Activated CD4-positive, alpha-beta memory T cell treated with anti-CD3 and anti-CD28 coated beads, Interleukin-2, amount 10 ng/mL, durations not matched to agents 7 days and 5 days (primary cell): ENCODE data around the gene USP5. TPM values are rescaled to one million over a fixed set of nuclear protein-coding genes. Genes with fewer than 3 reads are reported as not detected.
"Not testable (repeated sequence)": the region's sequence is repeated elsewhere in the genome, so short reads cannot be mapped to it uniquely, and the experiment has no call there.

Experiments used
- CTCF ChIA-PET: fragments of 350-600 bp; sonication (Branson Sonifier 250); formaldehyde crosslinking; loops from one replicate; lab custom pipeline; 2021; ENCODE audit warnings: antibody characterized with exemption, inconsistent platforms; lab: Charles Lee
- POLR2A ChIA-PET: fragments of 350-600 bp; sonication (Branson Sonifier 250); formaldehyde crosslinking; loops from one replicate; lab custom pipeline; 2021; ENCODE audit warnings: antibody characterized with exemption; lab: Charles Lee
- DNase-seq: peaks from one replicate; pipeline ENCODE4 v3.0.0-alpha.2; 2020
- H3K27ac Mint-ChIP-seq: one replicate; pipeline ENCODE4 v1.8.0; 2021; ENCODE audit warnings: mild to moderate bottlenecking, mixed read lengths
- H3K27me3 Mint-ChIP-seq: one replicate; pipeline ENCODE4 v1.8.0; 2021; ENCODE audit warnings: mixed read lengths
- H3K36me3 Mint-ChIP-seq: one replicate; pipeline ENCODE4 v1.8.0; 2021; ENCODE audit warnings: low read depth, mixed read lengths
- H3K4me1 Mint-ChIP-seq: one replicate; pipeline ENCODE4 v1.8.0; 2021; ENCODE audit warnings: mixed read lengths
- H3K4me3 Mint-ChIP-seq: one replicate; pipeline ENCODE4 v1.8.0; 2021; ENCODE audit warnings: mild to moderate bottlenecking, mixed read lengths
- H3K9me3 Mint-ChIP-seq: one replicate; pipeline ENCODE4 v1.8.0; 2021; ENCODE audit warnings: mixed read lengths
- total RNA-seq, 2 experiments: library from RNA; stranded (reverse); gene quantifications; one replicate each; pipeline ENCODE4 v1.2.3, GENCODE V29; 2021

USP5 gene
- total RNA-seq, 2 experiments from 2014 or later = 91.4 to 109 TPM

- no peaks in the 10 kb centered on the region for H3K27me3 Mint-ChIP-seq
- H3K9me3 Mint-ChIP-seq = no peaks in the 10 kb centered on the region
- no peak for DNase-seq
- no peak overlapping the region for H3K4me3 Mint-ChIP-seq
- no peak overlapping the region for H3K27ac Mint-ChIP-seq
- peaks cover 68% of the 10 kb centered on the region for H3K36me3 Mint-ChIP-seq
- no peaks in the 10 kb centered on the region for H3K4me1 Mint-ChIP-seq
- ChIA-PET CTCF (interaction anchor here (0.7 to 1.7 kb wide), 4 partner anchors 9 to 11 kb away, joined by 3 to 4 read pairs (median 3); partner anchors contain the start of gene USP5), POLR2A (interaction anchor here (1.0 to 2.3 kb wide), 2 partner anchors 9 to 31 kb away, joined by 3 to 19 read pairs; partner anchors contain the start of genes CDCA3 and USP5)
These were observed 9.0 kb downstream of the USP5 start for GRCh38 chr12:6860942-6861341.

DNA sequence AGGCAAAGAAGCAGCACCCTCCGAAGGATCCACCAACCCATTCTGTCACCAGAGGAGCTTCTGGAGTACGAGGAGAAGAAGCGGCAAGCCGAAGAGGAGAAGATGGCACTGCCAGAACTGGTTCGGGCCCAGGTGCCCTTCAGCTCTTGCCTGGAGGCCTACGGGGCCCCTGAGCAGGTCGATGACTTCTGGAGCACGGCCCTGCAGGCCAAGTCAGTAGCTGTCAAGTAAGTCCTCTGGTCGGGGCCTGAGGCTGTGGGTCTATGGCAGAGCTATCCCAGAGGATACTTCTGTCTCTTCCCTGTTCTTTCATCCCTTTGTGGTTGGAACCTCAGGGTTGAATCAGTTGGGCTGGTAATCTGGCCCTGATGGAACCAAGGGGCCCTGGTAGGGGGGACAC, 9.4 kb downstream of the USP5 start:
- Mint-ChIP-seq H3K27me3 (no peaks in the 10 kb centered on the region), H3K27ac (no peak overlapping the region), H3K4me3 (no peak overlapping the region), H3K36me3 (peaks cover 66% of the 10 kb centered on the region), H3K4me1 (peaks cover under 1% of the 10 kb centered on the region), H3K9me3 (no peaks in the 10 kb centered on the region)
- ChIA-PET POLR2A (interaction anchor here (1.0 to 2.3 kb wide), 2 partner anchors 9 to 30 kb away, joined by 3 to 19 read pairs; partner anchors contain the start of genes CDCA3 and USP5), CTCF (interaction anchor here (0.9 kb wide), 2 partner anchors 9 to 11 kb away, joined by 3 read pairs; partner anchors contain the start of gene USP5)
- DNase-seq = no peak

GRCh38 chr12:6863033-6863432, 11.1 kb downstream of the USP5 start:
- Mint-ChIP-seq H3K4me3 (no peak overlapping the region), H3K4me1 (peaks cover 9% of the 10 kb centered on the region), H3K9me3 (no peaks in the 10 kb centered on the region), H3K27ac (no peak overlapping the region), H3K36me3 (peaks cover 60% of the 10 kb centered on the region), H3K27me3 (no peaks in the 10 kb centered on the region)
- CTCF ChIA-PET = interaction anchor here (0.6 to 11.4 kb wide), 2 partner anchors 11 to 50 kb away, joined by 3 to 161 read pairs; partner anchors contain the start of genes CDCA3 and USP5
- POLR2A ChIA-PET = interaction anchor here (1.2 to 11.4 kb wide), 2 partner anchors 10 to 11 kb away, joined by 5 to 312 read pairs; partner anchors contain the start of genes CDCA3, SPSB2 and USP5
- no peak for DNase-seq

- H3K27ac Mint-ChIP-seq = no peak overlapping the region
- no peak for DNase-seq
- CTCF ChIA-PET = interaction anchor here (0.8 to 11.4 kb wide), 3 partner anchors 12 to 30 kb away, joined by 3 to 161 read pairs (median 3); partner anchors contain the start of genes CDCA3 and USP5
- no peak overlapping the region for H3K4me3 Mint-ChIP-seq
- H3K4me1 Mint-ChIP-seq = peaks cover 15% of the 10 kb centered on the region
- no peaks in the 10 kb centered on the region for H3K27me3 Mint-ChIP-seq
- H3K9me3 Mint-ChIP-seq = no peaks in the 10 kb centered on the region
- POLR2A ChIA-PET = interaction anchor here (1.2 to 11.4 kb wide), 2 partner anchors 9 to 12 kb away, joined by 5 to 312 read pairs; partner anchors contain the start of genes CDCA3, SPSB2 and USP5
- H3K36me3 Mint-ChIP-seq = peaks cover 64% of the 10 kb centered on the region
These were observed 11.8 kb downstream of the USP5 start for GRCh38 chr12:6863586-6864321.

- H3K9me3 Mint-ChIP-seq = not testable (repeated sequence)
- POLR2A ChIA-PET = interaction anchor here (0.6 to 11.4 kb wide), 4 partner anchors 8 to 325 kb away, joined by 3 to 312 read pairs (median 3); partner anchors contain the start of genes CDCA3, SPSB2 and USP5
These were observed 13.4 kb downstream of the USP5 start for GRCh38 chr12:6865307-6865706.

GRCh38 chr12:6866163-6866919, 14.4 kb downstream of the USP5 start:
- Mint-ChIP-seq H3K27ac (peak overlapping the region; percentile 95), H3K9me3 (no peaks in the 10 kb centered on the region), H3K4me1 (peaks cover 41% of the 10 kb centered on the region), H3K27me3 (no peaks in the 10 kb centered on the region), H3K36me3 (peaks cover 70% of the 10 kb centered on the region), H3K4me3 (peak overlapping the region; percentile 97)
- DNase-seq = no peak
- ChIA-PET POLR2A (interaction anchor here (0.7 to 11.4 kb wide), 20 partner anchors 10 to 257 kb away, joined by 3 to 312 read pairs (median 4); partner anchors contain the start of genes C12orf57, CDCA3, COPS7A and LRRC23), CTCF (interaction anchor here (0.7 to 11.4 kb wide), 4 partner anchors 9 to 247 kb away, joined by 3 to 161 read pairs (median 4); partner anchors contain the start of genes CDCA3 and USP5)

More at GRCh38 chr12:6865307-6865706, 13.4 kb downstream of the USP5 start:
- not testable (repeated sequence) for DNase-seq, H3K27me3 Mint-ChIP-seq, H3K27ac Mint-ChIP-seq, H3K4me3 Mint-ChIP-seq
- Mint-ChIP-seq H3K36me3 (peaks cover 70% of the 10 kb centered on the region), H3K4me1 (peaks cover 31% of the 10 kb centered on the region)
- CTCF ChIA-PET = interaction anchor here (1.1 to 11.4 kb wide), 3 partner anchors 13 to 246 kb away, joined by 3 to 161 read pairs (median 3); partner anchors contain the start of genes CDCA3 and USP5

GRCh38 chr12:6866920-6867412, 15.0 kb downstream of the USP5 start:
- peaks cover 47% of the 10 kb centered on the region for H3K4me1 Mint-ChIP-seq
- H3K4me3 Mint-ChIP-seq = peak overlapping the region; percentile 97
- H3K27ac Mint-ChIP-seq = peak overlapping the region; percentile 95
- ChIA-PET POLR2A (interaction anchor here (0.7 to 11.4 kb wide), 24 partner anchors 8 to 424 kb away, joined by 3 to 312 read pairs (median 4); partner anchors contain the start of genes C12orf57, CDCA3, COPS7A and ENO2), CTCF (interaction anchor here (0.7 to 11.4 kb wide), 4 partner anchors 9 to 114 kb away, joined by 3 to 161 read pairs (median 4); partner anchors contain the start of genes CDCA3, MLF2 and USP5)
- H3K9me3 Mint-ChIP-seq = no peaks in the 10 kb centered on the region
- no peak for DNase-seq
- peaks cover 73% of the 10 kb centered on the region for H3K36me3 Mint-ChIP-seq
- H3K27me3 Mint-ChIP-seq = no peaks in the 10 kb centered on the region

DNA sequence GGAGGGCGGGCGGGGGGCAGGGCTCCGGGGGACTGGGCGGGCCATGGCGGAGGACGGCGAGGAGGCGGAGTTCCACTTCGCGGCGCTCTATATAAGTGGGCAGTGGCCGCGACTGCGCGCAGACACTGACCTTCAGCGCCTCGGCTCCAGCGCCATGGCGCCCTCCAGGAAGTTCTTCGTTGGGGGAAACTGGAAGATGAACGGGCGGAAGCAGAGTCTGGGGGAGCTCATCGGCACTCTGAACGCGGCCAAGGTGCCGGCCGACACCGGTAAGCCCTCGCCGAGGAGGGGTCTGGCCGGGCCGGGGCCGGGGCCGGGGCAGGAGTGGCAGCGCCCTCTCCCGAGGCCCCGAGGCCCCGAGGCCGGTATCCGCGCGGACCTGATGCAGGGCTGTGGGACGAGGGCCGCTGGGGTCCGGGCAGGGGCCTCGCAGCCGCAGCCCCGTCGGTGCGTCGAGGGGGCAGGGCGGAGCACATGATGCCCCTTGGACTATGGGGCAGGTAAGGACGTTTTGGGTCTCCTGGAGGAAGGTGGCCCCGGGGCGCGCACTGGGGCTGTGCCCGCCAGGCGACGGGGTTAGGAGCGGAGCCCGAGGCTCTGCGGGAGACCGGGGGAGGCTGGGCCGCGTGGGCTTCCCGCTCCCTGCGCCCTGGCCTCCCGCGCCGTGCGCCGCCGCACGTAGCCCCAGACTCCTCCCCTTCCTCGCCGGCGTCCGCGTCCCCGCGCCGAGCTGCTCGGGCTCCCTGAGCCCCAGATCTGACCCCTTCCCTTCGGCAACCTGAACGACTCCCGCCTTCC, 15.7 kb downstream of the USP5 start, which contains the start of gene TPI1:
TSS of gene TPI1 (plus strand) at position 119 of the 798 bp plus-strand sequence. CDS start at position 155, 36 bp downstream.
- H3K36me3 Mint-ChIP-seq = peaks cover 75% of the 10 kb centered on the region
- peak; percentile 83 for DNase-seq
- H3K27ac Mint-ChIP-seq = peak within 1 kb of the TSS; percentile 95
- no peaks in the 10 kb centered on the region for H3K27me3 Mint-ChIP-seq
- H3K4me1 Mint-ChIP-seq = peaks cover 54% of the 10 kb centered on the region
- ChIA-PET POLR2A (interaction anchor here (0.7 to 11.4 kb wide), 26 partner anchors 9 to 424 kb away, joined by 3 to 312 read pairs (median 4); partner anchors contain the start of genes C12orf57, CDCA3, COPS7A and ENO2), CTCF (interaction anchor here (1.0 to 11.4 kb wide), 4 partner anchors 15 to 114 kb away, joined by 3 to 161 read pairs (median 12); partner anchors contain the start of genes CDCA3, MLF2 and USP5)
- H3K4me3 Mint-ChIP-seq = peak within 1 kb of the TSS; percentile 97
- no peaks in the 10 kb centered on the region for H3K9me3 Mint-ChIP-seq

DNA sequence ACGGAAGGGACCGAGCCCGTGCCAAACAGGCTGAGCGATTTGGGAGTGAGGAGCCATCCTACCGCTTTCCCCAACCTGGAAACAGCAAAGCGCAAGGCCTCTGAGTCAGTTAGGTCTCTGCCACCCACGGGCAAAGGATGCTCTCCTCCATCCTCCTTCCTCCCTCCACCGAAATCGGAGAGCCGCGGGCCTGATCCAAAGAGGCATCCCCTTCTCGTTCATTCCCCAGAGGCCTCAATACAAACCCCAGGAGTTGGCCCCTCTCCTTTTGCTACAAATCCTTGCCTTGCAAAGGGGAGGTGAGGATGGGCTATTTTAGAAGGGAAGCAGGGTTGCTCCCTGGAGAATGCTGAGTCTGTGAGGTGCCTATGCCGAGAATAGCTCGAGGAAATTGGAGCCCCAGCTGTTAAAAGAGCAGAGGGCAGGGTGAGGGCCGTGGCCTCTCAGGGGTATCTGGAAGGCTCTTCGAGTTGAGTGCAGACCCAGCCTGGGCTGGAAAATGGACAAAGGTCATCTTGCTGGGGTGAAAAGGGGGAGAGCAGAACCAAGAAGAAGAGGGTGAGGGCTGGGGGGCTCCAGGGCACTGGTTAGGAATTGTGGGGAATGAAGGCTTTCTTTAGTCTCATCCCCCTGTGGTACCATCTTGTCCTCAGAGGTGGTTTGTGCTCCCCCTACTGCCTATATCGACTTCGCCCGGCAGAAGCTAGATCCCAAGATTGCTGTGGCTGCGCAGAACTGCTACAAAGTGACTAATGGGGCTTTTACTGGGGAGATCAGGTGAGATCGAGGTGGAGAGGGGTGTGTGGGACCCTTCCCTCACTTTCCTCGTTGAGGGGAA, 16.5 kb downstream of the USP5 start:
- H3K9me3 Mint-ChIP-seq = no peaks in the 10 kb centered on the region
- ChIA-PET CTCF (interaction anchor here (1.3 to 11.4 kb wide), 12 partner anchors 16 to 187 kb away, joined by 3 to 161 read pairs (median 8); partner anchors contain the start of genes C12orf57, CD4, CDCA3 and RNU7-1), POLR2A (interaction anchor here (0.9 to 11.4 kb wide), 22 partner anchors 10 to 227 kb away, joined by 3 to 312 read pairs (median 6); partner anchors contain the start of genes C12orf57, CDCA3, COPS7A and ENO2)
- H3K27ac Mint-ChIP-seq = peak overlapping the region; percentile 90
- H3K36me3 Mint-ChIP-seq = peaks cover 76% of the 10 kb centered on the region
- peaks cover 54% of the 10 kb centered on the region for H3K4me1 Mint-ChIP-seq
- DNase-seq = peak; percentile 22
- H3K4me3 Mint-ChIP-seq = peak overlapping the region; percentile 97
- no peaks in the 10 kb centered on the region for H3K27me3 Mint-ChIP-seq
